HG03521 (cell line): ENCODE measurements around the gene APBB3.
"Not testable (repeated sequence)": the region's sequence is repeated elsewhere in the genome, so short reads cannot be mapped to it uniquely, and the experiment has no call there.

Experiments used
- ATAC-seq: cut with Tn5 transposase; IDR thresholded peaks from one replicate; pipeline ENCODE4 v1.9.1; 2021; ENCODE audit warnings: mild to moderate bottlenecking, moderate library complexity; ENCODE audit not compliant: unreplicated experiment

Gene APBB3, protein sequence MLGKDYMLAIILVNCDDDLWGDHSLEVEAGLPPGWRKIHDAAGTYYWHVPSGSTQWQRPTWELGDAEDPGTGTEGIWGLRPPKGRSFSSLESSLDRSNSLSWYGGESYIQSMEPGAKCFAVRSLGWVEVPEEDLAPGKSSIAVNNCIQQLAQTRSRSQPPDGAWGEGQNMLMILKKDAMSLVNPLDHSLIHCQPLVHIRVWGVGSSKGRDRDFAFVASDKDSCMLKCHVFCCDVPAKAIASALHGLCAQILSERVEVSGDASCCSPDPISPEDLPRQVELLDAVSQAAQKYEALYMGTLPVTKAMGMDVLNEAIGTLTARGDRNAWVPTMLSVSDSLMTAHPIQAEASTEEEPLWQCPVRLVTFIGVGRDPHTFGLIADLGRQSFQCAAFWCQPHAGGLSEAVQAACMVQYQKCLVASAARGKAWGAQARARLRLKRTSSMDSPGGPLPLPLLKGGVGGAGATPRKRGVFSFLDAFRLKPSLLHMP

DNA sequence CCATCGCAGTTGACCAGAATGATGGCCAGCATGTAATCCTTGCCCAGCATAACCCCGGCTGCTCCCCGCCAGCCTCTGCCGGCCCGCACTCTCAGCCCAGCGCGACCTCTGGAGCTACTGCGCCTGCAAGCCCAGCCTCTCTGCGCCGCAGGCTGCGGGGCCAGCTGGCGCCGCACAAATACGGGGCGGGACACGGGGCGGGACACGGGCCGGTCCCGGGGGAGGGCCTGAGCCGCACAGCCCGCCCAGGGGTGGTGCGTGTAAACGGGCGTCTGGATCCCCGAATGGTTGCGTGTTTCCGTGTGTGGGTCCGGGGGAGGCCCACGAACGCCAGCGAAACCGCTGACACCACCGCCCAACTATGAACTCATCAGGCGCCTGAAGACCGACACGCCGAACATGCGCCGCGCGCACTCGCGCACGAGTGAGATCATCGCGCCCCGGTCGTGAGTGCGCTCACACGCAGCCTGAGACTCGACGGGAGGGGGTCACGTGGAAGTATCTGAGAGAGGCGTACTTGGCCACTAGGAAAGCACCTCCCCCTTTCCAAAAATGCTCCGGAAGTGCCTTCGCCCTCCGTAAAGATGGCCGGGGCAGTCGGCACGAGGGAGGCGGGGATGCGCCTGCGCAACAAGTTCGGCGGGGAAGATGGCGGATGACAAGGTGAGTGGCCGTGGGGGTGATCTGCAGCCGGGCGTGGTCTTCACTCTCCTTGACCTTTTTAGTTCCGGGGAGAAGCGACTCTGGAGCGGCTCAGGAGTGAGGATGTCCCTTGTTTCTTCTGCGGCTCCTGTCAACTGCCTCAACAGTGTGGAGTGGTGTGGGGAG, at the start of gene APBB3, which contains the start of gene SLC35A4:
Gene APBB3 (minus strand): TSS at position 403 of the 828 bp plus-strand sequence. CDS start 353 bp downstream, at position 50.
Gene SLC35A4 (plus strand): TSS at position 633 of the 828 bp plus-strand sequence. CDS start 2,342 bp downstream, outside the sequence.
- peak; percentile 88 for ATAC-seq

DNA sequence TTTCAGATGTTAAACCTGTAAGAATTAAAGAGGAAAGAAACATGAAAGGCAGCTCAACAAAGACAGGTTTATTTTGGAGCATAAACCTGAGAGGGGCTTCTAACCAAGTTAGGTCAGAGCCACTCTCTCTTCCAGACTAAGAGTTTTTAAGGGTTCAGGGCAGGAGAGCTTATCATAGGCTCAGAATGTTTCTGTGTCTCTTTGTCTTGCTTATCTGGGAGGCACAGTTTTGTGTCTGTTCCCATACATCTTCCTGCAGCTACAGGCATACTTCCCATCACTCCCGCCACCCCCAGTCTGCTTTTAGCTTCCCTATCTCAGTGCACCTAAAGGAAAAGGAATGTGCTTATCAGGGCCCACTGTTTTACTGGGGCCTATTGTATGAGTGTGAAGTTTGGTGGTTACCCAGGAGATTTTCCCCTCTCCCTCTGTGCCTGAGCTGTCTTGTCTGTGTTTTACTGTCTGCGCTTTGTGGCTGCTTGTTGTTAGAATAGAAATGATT, 46.7 kb upstream of the APBB3 start:
- ATAC-seq, result no peak

DNA sequence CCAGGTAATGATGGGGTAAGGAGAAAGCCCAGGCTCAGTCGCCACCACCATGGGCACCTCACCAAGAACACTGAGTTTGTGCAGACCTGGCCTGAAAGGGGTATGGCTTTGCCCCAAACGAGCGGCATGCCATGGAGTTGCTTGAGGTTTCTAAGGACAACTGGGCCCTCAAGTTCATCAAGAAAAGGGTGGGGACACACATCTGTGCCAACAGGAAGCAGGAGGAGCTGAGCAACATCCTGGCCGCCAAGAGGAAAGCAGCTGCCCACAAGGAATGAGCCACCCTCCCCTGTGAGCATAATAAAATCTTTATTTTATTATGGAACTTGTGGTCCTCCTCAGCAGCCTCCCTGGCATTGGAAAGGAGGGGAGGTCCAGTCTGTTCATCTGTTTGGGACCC, 44.7 kb upstream of the APBB3 start:
- ATAC-seq, result no peak

DNA sequence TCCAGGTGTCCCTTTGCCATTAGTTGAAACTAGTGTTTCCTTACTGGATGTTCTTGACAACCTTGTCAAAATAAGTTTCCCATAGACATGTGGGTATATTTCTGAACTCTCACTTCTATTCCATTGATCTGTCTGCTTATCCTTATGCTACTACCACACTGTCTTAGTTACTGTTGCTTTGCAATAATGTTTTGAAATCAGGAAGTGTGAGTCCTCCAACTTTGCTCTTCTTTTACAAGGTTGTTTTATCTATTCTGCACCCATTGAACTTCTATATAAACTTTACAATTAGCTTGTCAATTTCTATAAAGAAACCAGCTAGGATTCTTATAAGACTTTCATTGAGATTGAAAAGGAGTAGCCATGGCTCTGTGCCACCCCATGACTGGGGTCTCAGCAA, 44.3 kb upstream of the APBB3 start:
- no peak for ATAC-seq

DNA sequence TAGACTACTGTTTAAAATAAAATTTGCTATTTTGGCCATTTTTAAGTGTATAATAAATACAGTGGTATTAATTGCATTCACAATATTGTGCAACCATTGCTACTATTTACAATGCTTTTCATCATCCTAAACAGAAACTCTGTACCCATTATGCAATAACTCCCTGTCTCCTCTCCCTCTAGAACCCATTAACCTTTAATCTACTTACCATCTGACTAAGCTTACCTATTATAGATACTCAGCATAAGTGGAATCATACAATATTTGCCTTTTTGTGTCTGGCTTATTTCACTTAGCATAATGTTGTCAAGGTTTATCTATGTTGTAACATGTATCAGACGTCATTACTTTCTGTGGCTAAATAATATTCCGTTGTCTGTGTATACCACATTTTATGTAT, 42.6 kb upstream of the APBB3 start:
- no peak for ATAC-seq

DNA sequence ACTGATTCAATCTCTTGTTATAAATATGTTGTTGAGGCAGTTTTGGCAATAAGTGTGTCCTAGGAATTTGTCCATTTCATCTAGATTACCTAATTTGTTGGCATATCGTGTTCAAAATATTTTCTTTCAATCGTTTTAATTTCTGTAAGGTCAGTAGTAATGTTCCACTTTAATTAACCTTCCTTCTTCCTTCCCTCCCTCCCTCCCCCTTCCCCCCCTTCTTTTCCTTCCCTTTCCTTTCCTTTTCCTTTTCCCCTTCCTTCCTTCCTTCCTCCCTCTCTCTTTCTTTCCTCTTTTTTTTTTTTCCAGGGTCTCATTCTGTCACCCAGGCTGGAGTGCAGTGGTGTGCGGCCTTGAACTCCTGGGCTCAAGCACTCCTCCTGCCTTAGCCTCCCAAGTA, 41.5 kb upstream of the APBB3 start:
- ATAC-seq, result no peak

DNA sequence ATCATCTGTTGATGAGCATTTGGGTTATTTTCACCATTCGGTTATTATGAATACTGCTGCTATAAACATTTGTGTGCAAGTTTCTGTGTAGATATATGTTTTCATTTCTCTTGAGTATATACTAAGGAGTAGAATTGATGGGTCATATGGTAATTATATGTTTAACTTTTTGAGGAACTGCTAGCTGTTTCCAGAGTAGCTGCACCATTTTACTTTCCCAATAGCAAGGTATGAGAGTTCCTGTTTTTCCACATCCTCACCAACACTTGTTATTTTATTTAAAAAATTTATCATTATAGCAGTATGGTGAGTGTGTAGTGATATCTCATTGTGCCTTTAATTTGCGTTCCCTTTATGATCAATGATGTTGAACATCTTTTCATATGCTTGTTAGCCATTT, 39.3 kb upstream of the APBB3 start:
- no peak for ATAC-seq

DNA sequence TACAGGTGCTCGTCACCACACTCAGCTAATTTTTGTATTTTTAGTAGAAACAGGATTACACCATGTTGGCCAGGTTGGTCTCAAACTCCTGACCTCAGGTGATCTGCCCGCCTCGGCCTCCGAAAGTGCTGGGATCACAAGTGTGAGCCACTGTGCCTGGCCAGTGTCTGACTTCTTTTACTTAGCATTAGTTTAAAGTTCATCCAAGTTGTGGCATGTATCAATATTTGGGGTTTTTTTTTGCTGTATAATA, 39.0 kb upstream of the APBB3 start:
- not testable (repeated sequence) for ATAC-seq

DNA sequence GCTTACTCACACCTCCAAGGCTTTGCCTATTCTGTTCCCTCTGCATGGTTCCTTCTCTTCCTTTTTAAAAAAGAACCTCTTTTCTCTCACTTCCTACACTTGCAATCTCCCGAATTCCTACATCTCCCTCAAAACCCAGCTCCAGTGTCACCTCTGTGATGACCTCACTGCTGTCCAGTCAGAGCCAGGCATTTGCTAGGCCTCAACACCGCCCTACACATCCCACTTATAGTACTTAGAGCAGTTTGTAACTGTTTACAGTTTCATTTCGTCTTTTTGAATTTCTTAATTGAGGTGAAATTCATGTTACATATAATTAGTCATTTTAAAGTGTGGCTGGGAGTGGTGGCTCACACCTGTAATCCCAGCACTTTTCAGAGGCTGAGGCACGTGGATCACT, 37.7 kb upstream of the APBB3 start:
- ATAC-seq, result no peak

DNA sequence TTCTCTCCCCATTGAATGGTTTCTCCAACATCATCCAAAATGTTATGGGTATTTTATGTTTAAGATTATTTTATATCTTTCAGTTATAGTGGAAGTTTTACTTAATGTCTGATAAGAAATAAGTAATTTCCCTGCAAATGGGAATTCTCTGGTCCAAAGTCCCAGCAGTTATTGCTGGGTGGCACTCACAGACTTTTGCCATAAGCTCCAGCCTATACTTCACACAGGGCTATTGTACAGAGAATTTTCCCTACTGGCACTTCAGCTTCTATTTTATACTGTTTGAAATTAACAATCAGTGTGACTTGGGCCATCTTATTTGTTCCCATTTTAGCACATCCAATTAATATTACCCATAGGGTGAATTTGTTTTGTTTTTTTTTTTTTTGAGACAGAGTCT, 35.7 kb upstream of the APBB3 start:
- ATAC-seq, result no peak

DNA sequence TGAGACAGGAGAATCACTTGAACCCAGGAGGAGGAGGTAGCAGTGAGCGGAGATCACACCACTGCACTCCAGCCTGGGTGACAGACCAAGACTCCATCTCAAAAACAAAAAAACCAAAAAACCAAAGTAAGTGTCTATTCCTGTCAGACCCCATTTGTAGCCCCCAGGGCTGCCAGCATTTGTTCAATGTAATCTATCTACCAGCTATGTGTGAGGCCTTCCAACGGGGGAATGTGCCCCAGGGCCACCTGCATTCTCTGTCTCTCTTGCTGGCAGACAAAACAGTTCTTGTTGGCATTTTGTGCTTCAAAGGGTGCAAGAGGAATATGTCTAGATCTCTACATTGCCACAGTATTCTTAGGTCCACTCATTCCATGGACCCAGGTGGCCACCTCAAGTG, 34.4 kb upstream of the APBB3 start:
- ATAC-seq, result no peak

DNA sequence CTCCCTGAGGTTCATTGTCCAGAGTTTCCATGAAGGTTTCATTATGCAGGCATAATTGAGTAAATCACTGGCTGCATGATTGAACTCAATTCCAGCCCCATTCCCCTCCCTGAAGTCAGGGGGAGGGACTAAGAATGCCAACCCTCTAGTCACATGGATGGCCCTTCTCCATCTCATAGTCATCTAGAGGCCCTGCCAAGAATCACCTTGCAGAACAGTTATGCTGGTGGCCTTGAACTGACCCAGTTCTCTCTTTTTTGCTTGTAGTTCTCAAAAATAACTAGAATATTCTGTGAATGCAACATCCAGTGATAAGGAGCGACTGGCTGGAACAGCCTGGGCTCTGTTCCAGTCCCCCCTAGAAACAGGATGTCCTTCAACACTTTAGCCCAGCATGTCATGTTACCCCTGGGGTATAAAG, 31.9 kb upstream of the APBB3 start:
- ATAC-seq, result no peak

DNA sequence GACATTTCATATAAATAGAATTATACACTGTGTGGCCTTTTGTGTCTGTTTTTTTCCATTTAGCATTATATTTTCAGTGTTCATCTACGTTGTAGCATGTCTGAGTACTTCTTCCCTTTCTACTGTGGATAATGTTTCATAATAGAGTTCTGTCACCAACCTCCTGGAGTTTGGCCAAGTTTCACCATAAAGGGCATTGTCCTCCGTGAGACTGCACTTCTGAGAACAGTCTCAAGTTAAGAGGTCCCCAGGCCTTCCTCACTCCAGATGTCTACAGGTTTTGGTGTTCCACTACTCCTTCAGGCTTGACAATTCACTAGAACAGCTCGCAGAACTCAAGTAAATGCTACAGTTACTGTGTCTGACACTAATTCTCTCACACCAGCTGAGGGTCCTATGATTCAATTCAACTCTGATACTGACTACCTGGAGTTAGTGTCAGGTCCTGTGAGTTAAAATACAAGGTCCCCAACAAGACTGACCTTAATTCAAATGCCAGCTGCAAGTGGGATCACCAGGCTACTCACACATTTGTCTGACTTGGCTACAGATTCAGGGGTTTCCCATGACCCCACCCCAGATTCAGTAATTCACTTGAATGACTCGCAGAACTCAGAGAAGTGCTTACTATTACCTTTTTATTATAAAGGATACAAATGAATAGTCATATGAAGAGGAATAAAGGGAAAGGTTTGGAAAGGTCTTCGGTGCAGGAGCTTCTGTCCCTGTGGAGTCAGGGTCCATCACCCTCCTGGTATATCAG, 31.3 kb upstream of the APBB3 start:
- no peak for ATAC-seq

DNA sequence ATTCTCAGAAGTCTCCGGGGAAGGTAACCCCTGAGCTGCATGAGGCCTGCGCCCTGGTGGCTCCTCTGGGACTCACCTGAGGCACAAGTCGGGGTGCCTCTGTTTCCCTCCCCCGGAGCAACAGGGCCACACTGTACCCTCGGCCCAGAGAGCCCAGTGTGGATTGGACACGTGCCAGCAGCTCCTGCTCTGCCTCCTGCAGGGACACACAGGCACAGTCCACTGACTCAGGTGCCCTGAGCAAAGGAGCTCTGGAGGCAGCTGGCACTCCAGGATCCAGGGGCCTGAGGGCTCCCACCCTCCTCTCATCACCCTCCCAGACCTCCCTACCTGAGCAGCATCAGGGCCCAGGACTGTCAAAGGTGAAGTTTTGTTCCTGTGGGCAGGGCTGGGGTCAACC, 29.8 kb upstream of the APBB3 start:
- ATAC-seq, result no peak

DNA sequence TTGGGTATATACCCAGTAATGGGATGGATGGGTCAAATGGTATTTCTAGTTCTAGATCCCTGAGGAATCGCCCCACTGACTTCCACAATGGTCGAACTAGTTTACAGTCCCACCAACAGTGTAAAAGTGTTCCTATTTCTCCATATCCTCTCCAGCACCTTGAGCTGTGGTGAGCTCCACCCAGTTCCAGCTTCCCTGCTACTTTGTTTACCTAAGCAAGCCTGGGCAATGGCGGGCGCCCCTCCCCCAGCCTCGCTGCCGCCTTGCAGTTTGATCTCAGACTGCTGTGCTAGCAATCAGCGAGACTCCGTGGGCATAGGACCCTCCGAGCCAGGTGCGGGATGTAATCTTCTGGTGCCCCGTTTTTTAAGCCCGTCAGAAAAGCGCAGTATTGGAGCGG, 28.7 kb upstream of the APBB3 start:
- not testable (repeated sequence) for ATAC-seq

DNA sequence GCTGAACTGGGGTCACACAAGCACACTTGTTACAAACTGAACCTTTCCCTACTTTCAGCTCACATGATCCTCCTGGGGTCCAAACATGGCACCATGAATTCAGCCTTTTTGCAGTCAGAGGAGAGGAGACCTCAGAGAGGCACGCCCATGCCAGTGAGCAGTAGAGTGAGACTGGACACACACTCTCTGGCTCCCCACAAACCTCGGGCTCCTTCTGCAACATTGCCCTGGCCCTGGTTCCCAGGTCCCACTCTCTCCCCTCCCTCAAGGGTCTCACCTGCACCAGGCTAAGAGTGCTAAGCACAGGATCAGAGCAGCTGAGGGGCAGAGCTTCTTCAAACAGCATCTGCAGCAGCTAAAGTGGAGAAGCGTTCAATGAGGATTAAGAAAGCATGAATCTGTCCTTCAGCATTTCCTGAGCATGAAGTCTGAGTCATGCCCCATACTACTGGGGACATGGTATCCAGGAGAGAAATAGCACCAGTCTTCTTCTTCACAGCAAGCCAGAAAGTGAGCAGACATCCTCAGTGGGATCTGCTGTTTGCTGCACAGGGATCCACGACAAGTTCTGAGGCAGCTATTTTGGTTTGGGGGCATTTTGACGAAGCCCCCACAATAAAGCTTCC, 27.5 kb upstream of the APBB3 start:
- no peak for ATAC-seq

DNA sequence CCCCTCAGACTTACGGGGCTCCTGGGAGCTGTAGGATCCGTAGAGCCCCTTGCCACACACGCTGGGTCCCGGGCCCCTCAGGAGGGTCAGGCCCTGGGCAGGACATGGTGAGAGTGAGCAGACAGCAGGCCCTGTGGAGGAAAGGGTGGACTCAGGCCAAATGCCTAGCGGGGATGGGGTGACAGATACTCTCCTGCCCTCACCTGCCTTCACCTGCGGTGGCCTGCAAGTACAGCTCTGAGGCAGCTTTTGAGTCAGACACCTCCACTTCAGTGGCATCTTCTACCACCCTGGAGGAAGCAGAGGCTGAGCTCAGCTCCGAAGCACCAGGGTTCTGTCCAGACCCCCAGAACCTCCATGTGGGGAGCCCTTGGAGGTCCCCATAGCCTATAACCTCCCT, 26.5 kb upstream of the APBB3 start:
- ATAC-seq, result no peak

DNA sequence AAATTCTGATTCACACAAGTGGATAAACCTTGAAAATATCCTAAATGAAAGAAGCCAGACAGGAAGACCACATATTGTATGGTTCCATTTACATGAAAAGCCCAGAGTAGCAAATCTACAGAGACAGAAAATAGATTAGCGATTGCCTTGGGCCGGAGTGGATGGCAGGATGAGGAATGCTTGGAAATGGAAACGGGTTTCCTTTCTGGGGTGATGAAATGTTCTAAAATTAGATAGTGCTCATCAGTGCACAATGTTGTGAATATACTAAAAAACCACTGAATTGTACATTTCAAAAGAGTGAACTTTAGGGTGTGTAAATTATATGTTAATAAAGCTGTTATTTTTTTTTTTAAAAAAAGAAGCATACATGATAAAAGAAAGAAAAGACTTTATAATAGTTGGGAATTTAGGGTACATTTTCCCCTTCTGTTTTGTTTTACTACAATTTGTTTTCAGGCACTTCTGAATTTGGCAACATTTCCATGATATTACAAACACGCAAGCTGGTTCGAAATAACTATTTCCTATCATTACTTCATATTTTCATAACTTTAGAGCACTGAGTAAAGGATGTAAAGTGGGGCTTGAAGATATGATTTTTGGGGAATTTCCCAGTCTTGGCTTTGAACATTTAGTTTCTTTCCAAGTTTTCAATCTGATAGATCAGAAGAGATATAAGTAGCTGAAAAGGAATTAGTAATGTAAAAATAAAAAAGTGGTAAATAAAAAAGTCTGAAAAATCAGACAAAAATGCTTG, 24.1 kb upstream of the APBB3 start:
- ATAC-seq, result no peak

DNA sequence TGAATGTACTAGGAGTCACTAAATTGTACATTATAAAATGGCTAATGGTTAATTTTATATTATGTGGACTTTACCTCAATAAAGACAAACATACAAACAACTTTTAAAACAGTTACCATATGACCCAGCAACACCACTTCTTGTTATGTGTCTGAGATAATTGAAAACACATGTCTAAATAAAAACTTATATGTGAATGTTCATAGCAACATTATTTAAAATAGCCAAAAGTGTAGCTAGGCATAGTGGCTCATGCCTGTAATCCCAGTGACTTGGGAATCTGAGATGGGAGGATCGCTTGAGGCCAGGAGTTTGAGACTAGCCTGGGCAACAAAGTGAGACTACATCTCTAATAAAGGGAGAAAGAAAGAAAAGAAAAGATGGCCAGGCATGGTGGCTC, 23.1 kb upstream of the APBB3 start:
- ATAC-seq, result no peak

DNA sequence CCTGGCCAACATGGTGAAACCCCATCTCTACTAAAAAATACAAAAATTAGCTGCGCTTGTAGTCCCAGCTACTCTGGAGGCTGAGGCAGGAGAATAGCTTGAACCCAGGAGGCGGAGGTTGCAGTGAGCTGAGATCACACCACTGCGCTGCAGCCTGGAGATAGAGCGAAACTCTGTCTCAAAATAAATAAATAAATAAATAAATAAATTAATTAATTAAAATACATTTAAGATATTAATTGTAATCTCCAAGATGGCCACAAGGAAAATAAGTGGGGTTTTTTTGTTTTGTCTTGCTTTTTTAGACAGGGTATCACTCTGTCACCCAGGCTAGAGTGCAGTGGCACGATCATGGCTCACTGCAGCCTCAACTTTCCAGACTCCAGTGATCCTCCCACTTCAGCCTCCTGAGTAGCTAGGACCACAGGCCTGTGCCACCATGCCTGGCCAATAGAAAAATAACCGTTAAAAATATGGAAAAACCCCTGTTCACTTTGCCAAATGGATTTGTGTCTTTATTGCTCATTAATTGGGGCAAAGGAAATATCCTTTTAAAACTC, 14.9 kb upstream of the APBB3 start:
- ATAC-seq, result not testable (repeated sequence)
